ENCODE results near the gene ORMDL2.

GRCh38 chr12:55847603-55848291 lies 29.9 kb downstream of the ORMDL2 start:
- TF ChIP-seq, protein P1, sequence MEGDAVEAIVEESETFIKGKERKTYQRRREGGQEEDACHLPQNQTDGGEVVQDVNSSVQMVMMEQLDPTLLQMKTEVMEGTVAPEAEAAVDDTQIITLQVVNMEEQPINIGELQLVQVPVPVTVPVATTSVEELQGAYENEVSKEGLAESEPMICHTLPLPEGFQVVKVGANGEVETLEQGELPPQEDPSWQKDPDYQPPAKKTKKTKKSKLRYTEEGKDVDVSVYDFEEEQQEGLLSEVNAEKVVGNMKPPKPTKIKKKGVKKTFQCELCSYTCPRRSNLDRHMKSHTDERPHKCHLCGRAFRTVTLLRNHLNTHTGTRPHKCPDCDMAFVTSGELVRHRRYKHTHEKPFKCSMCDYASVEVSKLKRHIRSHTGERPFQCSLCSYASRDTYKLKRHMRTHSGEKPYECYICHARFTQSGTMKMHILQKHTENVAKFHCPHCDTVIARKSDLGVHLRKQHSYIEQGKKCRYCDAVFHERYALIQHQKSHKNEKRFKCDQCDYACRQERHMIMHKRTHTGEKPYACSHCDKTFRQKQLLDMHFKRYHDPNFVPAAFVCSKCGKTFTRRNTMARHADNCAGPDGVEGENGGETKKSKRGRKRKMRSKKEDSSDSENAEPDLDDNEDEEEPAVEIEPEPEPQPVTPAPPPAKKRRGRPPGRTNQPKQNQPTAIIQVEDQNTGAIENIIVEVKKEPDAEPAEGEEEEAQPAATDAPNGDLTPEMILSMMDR (conservative IDR thresholded peaks at IDR 0.05; ENCODE audit: low read depth in 2 of 2), result no peak
- no peak for TF ChIP-seq POLR2AphosphoS5 (IDR thresholded peaks at IDR 0.05; ENCODE audit: low read depth)
- TF ChIP-seq JUNB (IDR thresholded peaks at IDR 0.05; ENCODE audit: unreplicated experiment), result no peak
- TF ChIP-seq REST (IDR thresholded peaks at IDR 0.05; ENCODE audit: unreplicated experiment), result no peak
- TF ChIP-seq, protein P2, sequence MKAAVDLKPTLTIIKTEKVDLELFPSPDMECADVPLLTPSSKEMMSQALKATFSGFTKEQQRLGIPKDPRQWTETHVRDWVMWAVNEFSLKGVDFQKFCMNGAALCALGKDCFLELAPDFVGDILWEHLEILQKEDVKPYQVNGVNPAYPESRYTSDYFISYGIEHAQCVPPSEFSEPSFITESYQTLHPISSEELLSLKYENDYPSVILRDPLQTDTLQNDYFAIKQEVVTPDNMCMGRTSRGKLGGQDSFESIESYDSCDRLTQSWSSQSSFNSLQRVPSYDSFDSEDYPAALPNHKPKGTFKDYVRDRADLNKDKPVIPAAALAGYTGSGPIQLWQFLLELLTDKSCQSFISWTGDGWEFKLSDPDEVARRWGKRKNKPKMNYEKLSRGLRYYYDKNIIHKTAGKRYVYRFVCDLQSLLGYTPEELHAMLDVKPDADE (IDR thresholded peaks at IDR 0.05), result no peak
- TF ChIP-seq EZH2 (IDR thresholded peaks at IDR 0.05; ENCODE audit: low read depth, unreplicated experiment), result no peak
- no peak for TF ChIP-seq NANOG (IDR thresholded peaks at IDR 0.05; ENCODE audit: borderline replicate concordance)
- TF ChIP-seq EZH2phosphoT487 (IDR thresholded peaks at IDR 0.05; ENCODE audit: unreplicated experiment), result no peak
- no peak for TF ChIP-seq CREB1 (CRISPR knock-in tag; IDR thresholded peaks at IDR 0.05; ENCODE audit: low read depth)
- no peak for TF ChIP-seq ZNF114 (CRISPR knock-in tag; IDR thresholded peaks at IDR 0.05)
